HepG2 (cell line): ENCODE results near the gene PARP6. TPM values are rescaled to one million over a fixed set of nuclear protein-coding genes. Genes with fewer than 3 reads are reported as not detected.
A peak's percentile ranks its signal among the peaks of the same experiment; 100 is the strongest.

Experiments
- AGO1 ChIP-seq: fragments of 200-400 bp; formaldehyde crosslinking; IDR thresholded peaks from 2 replicates; pipeline ENCODE4 v1.6.1; 2017; ENCODE audit warnings: mild to moderate bottlenecking, low read depth, low read length, moderate library complexity; ENCODE audit not compliant: poor library complexity, severe bottlenecking
- BCL6 ChIP-seq: IDR thresholded peaks from 2 replicates; pipeline ENCODE4 v1.6.1; 2016; ENCODE audit warnings: missing genetic modification reagents, missing compliant biosample characterization
- CBFB ChIP-seq: sonication (generic); formaldehyde crosslinking; IDR thresholded peaks from 2 replicates; pipeline ENCODE4 v1.4.0; 2020; ENCODE audit warnings: missing genetic modification reagents
- ERF ChIP-seq: IDR thresholded peaks from 2 replicates; pipeline ENCODE4 v1.6.1; 2018; ENCODE audit warnings: missing biosample characterization, missing genetic modification reagents
- HOXD1 ChIP-seq: sonication (generic); formaldehyde crosslinking; IDR thresholded peaks from 2 replicates; pipeline ENCODE4 v1.5.0; 2020; ENCODE audit warnings: missing genetic modification reagents
- MAZ ChIP-seq, 2 experiments: sonication (generic) in 1 of 2; formaldehyde crosslinking in 1 of 2; IDR thresholded peaks; 2 replicates each; pipeline versions ENCODE4 v1.5.0 to v1.6.1; 2012 to 2020; ENCODE audit warnings: low read depth in 2 of 2, mild to moderate bottlenecking in 2 of 2, borderline replicate concordance in 1 of 2, improper control_type of control experiment in 1 of 2, low read length in 1 of 2, missing genetic modification reagents in 1 of 2, moderate library complexity in 1 of 2
- NFKB2 ChIP-seq: sonication (generic); formaldehyde crosslinking; IDR thresholded peaks from 2 replicates; pipeline ENCODE4 v1.4.0; 2020; ENCODE audit warnings: missing genetic modification reagents, borderline replicate concordance
- NR1H2 ChIP-seq: sonication (generic); formaldehyde crosslinking; IDR thresholded peaks from 2 replicates; pipeline ENCODE4 v1.8.1; 2022; ENCODE audit warnings: low read depth, missing genetic modification reagents, borderline replicate concordance
- PAX8 ChIP-seq: sonication (generic); formaldehyde crosslinking; IDR thresholded peaks from 2 replicates; pipeline ENCODE4 v1.8.0; 2022; ENCODE audit warnings: mild to moderate bottlenecking, missing genetic modification reagents, borderline replicate concordance
- PRDM4 ChIP-seq: sonication (generic); formaldehyde crosslinking; IDR thresholded peaks from 2 replicates; pipeline ENCODE4 v1.9.0; 2021; ENCODE audit warnings: missing genetic modification reagents, borderline replicate concordance
- RARG ChIP-seq: sonication (generic); formaldehyde crosslinking; IDR thresholded peaks from 2 replicates; pipeline ENCODE4 v1.4.0; 2020; ENCODE audit warnings: low read depth, mild to moderate bottlenecking, missing genetic modification reagents
- SAFB2 ChIP-seq: sonication (generic); formaldehyde crosslinking; IDR thresholded peaks from 2 replicates; pipeline ENCODE4 v1.5.1; 2020; ENCODE audit warnings: missing genetic modification reagents, low read depth, mild to moderate bottlenecking, borderline replicate concordance
- ZNF766 ChIP-seq: sonication (generic); formaldehyde crosslinking; IDR thresholded peaks from 2 replicates; pipeline ENCODE4 v1.5.0; 2020; ENCODE audit warnings: missing genetic modification reagents, borderline replicate concordance
- ZNF772 ChIP-seq: sonication (generic); formaldehyde crosslinking; IDR thresholded peaks from 2 replicates; pipeline ENCODE4 v1.5.0; 2020; ENCODE audit warnings: mild to moderate bottlenecking, missing genetic modification reagents
- ZSCAN31 ChIP-seq: sonication (generic); formaldehyde crosslinking; IDR thresholded peaks from 2 replicates; pipeline ENCODE4 v1.5.0; 2020; ENCODE audit warnings: low read depth, mild to moderate bottlenecking, missing genetic modification reagents
- polyA plus RNA-seq, 8 experiments: library from polyadenylated mRNA; depleted of rRNA in 3 of 8; stranded (reverse) in 7 of 8; unstranded in 1 of 8; fragments of >200 nt; fragmentation: Illumina TruSeq in 4 of 8; extraction: Trizol in 4 of 8; gene quantifications; 2 replicates each; pipeline versions ENCODE4 v1.2.1 to v1.2.3, GENCODE V29; 2011 to 2016; ENCODE audit warnings: low read depth in 4 of 8, missing spikeins in 1 of 8, mixed read lengths in 1 of 8; ENCODE audit not compliant: insufficient read depth in 1 of 8
- total RNA-seq, 5 experiments: library from RNA; depleted of rRNA; stranded (reverse); fragments of >200 nt; fragmentation: Illumina TruSeq; extraction: Trizol; gene quantifications; 2 replicates each; pipeline ENCODE4 v1.2.3, GENCODE V29; 2016; ENCODE audit warnings: low read depth in 1 of 5
- TF ChIP-seq, protein P1 (sequence below): sonication (generic); formaldehyde crosslinking; IDR thresholded peaks from 2 replicates; pipeline ENCODE4 v1.8.1; 2023; ENCODE audit warnings: mild to moderate bottlenecking, missing genetic modification reagents
- TF ChIP-seq, protein P2 (sequence below), 2 experiments: sonication (generic) in 1 of 2; formaldehyde crosslinking in 1 of 2; IDR thresholded peaks; 2 replicates each; pipeline versions ENCODE4 v1.5.1 to v1.6.1; 2011 to 2020; ENCODE audit warnings: borderline replicate concordance in 1 of 2, low read depth in 1 of 2, low read length in 1 of 2, mild to moderate bottlenecking in 1 of 2, missing genetic modification reagents in 1 of 2, moderate library complexity in 1 of 2
- TF ChIP-seq, protein P3 (sequence below): sonication (generic); formaldehyde crosslinking; IDR thresholded peaks from 2 replicates; pipeline ENCODE4 v1.4.0; 2020; ENCODE audit warnings: mild to moderate bottlenecking, missing genetic modification reagents

Gene PARP6
- total and polyA plus RNA-seq, 2 of the 13 experiments (the other 11 are each of a cell fraction or from before 2014, with no cell fraction given), result 0.22 to 0.87 TPM

- TF ChIP-seq PAX8 (CRISPR knock-in tag), result peak; percentile 75; the same call in 1 of the 2 replicates
- TF ChIP-seq HOXD1 (CRISPR knock-in tag), result peak; percentile 44; the same call in 1 of the 2 replicates
- peak; percentile 73; the same call in 1 of the 2 replicates for TF ChIP-seq NFKB2 (CRISPR knock-in tag)
- peak; percentile 78; the same call in 1 of the 2 replicates for TF ChIP-seq ZSCAN31 (CRISPR knock-in tag)
- peak; percentile 79; the same call in 1 of the 2 replicates for TF ChIP-seq MAZ (IDR thresholded peaks at IDR 0.05; ENCODE audit: borderline replicate concordance, low read depth, low read length)
- TF ChIP-seq MAZ (CRISPR knock-in tag; IDR thresholded peaks at IDR 0.05; ENCODE audit: low read depth), result peak; percentile 80
- peak; percentile 53; the same call in 1 of the 2 replicates for TF ChIP-seq SAFB2 (CRISPR knock-in tag)
- TF ChIP-seq AGO1, result no peak
- TF ChIP-seq, protein P1, sequence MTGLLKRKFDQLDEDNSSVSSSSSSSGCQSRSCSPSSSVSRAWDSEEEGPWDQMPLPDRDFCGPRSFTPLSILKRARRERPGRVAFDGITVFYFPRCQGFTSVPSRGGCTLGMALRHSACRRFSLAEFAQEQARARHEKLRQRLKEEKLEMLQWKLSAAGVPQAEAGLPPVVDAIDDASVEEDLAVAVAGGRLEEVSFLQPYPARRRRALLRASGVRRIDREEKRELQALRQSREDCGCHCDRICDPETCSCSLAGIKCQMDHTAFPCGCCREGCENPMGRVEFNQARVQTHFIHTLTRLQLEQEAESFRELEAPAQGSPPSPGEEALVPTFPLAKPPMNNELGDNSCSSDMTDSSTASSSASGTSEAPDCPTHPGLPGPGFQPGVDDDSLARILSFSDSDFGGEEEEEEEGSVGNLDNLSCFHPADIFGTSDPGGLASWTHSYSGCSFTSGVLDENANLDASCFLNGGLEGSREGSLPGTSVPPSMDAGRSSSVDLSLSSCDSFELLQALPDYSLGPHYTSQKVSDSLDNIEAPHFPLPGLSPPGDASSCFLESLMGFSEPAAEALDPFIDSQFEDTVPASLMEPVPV, result peak; percentile 43
- no peak for TF ChIP-seq NR1H2 (CRISPR knock-in tag)
- TF ChIP-seq ZNF772 (CRISPR knock-in tag), result peak; percentile 80; the same call in 1 of the 2 replicates
- TF ChIP-seq, protein P2, sequence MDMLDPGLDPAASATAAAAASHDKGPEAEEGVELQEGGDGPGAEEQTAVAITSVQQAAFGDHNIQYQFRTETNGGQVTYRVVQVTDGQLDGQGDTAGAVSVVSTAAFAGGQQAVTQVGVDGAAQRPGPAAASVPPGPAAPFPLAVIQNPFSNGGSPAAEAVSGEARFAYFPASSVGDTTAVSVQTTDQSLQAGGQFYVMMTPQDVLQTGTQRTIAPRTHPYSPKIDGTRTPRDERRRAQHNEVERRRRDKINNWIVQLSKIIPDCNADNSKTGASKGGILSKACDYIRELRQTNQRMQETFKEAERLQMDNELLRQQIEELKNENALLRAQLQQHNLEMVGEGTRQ (IDR thresholded peaks at IDR 0.05; ENCODE audit: low read depth, low read length), result no peak
- TF ChIP-seq, protein P2 (CRISPR knock-in tag; IDR thresholded peaks at IDR 0.05; ENCODE audit: borderline replicate concordance), result no peak
- peak; percentile 61; the same call in 1 of the 2 replicates for TF ChIP-seq CBFB (CRISPR knock-in tag)
- TF ChIP-seq, protein P3, sequence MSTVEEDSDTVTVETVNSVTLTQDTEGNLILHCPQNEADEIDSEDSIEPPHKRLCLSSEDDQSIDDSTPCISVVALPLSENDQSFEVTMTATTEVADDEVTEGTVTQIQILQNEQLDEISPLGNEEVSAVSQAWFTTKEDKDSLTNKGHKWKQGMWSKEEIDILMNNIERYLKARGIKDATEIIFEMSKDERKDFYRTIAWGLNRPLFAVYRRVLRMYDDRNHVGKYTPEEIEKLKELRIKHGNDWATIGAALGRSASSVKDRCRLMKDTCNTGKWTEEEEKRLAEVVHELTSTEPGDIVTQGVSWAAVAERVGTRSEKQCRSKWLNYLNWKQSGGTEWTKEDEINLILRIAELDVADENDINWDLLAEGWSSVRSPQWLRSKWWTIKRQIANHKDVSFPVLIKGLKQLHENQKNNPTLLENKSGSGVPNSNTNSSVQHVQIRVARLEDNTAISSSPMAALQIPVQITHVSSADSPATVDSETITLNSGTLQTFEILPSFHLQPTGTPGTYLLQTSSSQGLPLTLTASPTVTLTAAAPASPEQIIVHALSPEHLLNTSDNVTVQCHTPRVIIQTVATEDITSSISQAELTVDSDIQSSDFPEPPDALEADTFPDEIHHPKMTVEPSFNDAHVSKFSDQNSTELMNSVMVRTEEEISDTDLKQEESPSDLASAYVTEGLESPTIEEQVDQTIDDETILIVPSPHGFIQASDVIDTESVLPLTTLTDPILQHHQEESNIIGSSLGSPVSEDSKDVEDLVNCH (CRISPR knock-in tag), result no peak
- no peak for TF ChIP-seq PRDM4
- TF ChIP-seq ERF, result peak; percentile 91
- no peak for TF ChIP-seq RARG
- 0 out of 2 replicates have a peak, but pooled peaks have one; percentile 2 for TF ChIP-seq BCL6
- peak; percentile 69; the same call in 1 of the 2 replicates for TF ChIP-seq ZNF766 (CRISPR knock-in tag)
Measured at GRCh38 chr15:72231066-72231832, 41.1 kb downstream of the PARP6 start, which contains the start of gene PKM (continued).
